T-helper 22 cell (primary cell): ENCODE data around the gene ISCU.
"Not testable (repeated sequence)": the region's sequence is repeated elsewhere in the genome, so short reads cannot be mapped to it uniquely, and the experiment has no call there.

Experiments
- DNase-seq: peaks from one replicate; pipeline ENCODE4 v3.0.0-alpha.2; 2020; ENCODE audit warnings: low read depth

The ISCU gene

GRCh38 chr12:108543652-108544051, 18.7 kb upstream of the ISCU start:
- no peak for DNase-seq

DNA sequence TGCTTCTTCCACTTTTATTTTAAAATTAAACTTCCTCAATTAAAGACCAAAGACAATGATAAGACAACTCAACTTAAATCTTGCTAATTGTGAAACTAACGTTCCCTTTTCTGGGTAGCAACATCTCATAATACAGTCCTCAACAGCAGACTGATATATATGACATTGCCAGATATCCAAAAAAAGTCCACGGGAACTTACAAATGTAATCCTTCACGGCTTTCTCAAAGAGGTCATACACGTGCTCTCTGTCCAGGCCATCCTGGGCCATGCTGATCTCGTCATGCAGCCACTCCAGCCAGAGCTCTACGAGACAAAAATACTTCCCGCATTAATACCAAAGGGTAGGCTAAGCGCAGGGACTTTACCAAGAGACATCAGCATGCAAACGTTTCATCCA, 14.7 kb upstream of the ISCU start:
- DNase-seq, result no peak

DNA sequence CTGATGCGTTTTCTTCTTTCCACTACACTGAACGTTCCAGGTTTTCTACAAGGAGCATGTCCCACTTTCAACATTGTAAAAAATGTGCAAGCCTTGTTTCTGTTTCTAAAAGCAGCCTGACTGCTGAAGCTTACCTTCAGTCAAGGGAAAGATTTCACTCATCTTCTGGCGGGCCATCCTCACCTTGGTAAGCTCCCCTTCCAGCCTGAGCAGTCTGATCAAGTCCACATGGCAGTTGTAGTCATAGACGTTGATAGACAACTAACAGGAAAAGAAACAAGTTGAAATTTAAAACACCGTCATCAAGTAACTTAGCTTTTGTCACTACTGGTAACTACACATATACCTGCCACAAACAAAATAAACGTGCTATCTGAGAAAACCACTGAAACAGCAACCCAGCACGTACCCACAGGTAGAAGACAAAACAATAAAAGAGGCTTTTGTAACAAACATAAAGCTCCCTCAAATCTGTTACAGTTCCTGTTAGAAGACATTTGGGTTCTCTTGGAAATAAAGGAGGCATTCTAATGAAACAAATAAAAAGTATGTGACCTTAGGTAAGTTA, 13.4 kb upstream of the ISCU start:
- DNase-seq, result no peak

DNA sequence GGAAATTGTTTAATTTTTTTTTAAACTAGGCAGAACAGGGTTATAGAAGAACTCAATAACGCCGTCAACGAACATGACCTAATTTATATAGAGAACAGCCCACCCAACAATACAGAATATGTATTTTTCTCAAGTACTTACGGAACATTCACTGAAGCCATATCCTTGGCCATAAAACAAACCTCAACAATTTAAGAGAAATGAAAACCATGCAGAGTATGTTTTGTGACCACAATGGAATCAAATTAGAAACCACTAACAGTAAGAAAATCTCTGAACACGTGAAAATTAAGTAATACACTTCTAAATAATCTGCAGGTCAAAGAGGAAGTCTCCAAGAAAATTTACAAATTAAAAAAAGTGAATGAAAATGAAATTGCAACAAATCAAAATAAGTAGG, 10.9 kb upstream of the ISCU start:
- no peak for DNase-seq

GRCh38 chr12:108553799-108554198, 8.6 kb upstream of the ISCU start:
- DNase-seq, result no peak

DNA sequence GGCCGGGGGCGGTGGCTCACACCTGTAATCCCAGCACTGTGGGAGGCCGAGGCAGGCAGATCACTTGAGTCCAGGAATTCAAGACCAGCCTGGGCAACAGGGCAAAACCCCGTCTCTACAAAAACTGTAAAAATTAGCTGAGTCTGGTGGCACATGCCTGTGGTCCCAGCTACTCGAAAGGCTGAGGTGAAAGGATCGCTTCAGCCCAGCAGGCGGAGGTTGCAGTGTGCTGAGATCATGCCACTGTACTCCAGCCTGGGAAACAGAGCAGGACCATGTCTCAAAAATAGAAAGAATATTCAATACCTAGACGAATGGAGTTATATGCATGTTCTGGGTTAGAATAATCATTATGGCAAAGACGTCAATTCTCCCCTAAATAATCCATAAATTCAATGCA, 7.0 kb upstream of the ISCU start:
- DNase-seq, result not testable (repeated sequence)

GRCh38 chr12:108559007-108559655, 3.3 kb upstream of the ISCU start:
- DNase-seq, result no peak

DNA sequence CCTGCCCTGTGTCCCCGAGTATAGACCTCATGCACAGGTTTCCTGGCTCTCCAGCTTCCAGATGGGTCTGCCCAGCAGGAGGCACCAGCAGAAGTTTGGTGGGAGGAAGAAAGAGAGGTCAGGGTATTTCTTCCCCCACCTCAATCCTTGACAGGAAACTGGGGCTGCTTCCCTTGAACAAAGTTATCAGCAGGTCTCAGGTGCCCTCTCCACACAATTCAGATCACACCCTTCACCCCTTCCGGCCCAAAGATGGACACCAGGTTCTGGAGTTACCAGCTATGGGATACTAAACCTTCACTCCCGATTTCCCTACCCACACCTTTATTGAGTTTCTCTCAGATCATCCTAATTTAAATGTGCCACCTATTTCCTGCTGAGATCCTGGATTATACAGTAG, 2.6 kb upstream of the ISCU start:
- no peak for DNase-seq

DNA sequence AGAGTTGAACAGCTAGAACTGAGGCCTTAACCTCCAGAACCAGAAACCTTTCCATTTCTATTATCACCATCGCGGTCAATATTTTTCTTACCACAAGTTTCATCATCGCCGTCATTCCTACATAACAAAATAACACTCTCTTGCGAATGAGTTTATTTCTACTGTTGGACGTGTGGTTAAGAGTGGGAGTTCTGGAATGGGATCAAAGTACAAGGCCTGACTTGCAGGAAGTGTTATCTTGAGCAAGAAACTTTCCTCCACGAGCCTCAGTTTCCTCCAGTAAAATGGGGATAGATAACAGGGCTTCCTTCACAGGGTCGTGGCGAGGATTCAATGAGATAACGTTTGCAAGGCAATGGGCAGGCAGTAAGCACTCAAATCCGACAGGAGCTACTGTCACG, 2.1 kb upstream of the ISCU start:
- DNase-seq, result no peak

DNA sequence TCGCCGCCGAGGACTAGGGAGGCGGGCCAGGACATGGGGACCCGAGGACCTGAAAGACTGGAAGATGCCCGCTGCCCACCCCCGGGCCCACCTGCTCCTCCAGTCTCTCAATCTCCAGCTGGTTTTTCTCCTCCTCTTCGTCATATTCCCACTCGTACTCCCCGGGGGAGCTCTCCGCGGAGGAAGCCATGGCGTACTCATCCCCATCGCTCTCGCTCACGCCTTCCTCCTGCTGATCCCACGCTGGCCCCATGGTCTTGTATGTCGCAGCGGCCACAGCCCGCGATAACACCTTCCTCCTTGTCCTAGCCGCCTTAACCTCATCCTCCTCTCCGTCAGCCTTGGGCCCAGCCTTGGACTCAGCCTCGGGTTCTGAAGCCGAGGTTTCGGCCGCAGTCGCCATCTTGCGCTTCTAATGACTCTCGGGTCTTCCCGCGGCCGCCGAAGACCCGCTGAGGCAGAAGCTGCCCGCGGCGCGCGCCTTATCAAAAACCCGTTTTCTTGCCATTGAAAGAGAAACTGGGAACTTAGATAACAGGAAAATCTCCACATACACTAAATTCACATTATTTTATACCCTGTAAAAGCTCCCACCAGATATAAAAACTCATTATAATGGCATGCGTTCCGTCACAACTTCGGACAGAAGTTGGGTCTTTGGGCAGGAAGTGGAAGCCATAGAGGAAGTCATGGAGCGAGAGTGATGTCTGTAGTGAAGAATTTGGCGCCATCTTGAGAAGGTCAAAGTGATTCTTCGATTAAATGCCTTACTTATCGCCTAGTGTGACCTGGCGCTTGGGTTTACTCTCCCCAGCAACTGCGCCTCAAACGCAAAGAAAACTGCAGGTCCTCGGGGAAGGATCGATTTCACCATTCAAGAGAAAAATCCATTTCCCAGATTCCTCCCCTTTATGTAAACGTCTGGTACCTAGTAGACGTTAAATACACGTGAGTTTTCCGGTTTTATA, 1.4 kb upstream of the ISCU start, which contains the start of gene SART3:
SART3 (minus strand) TSS at position 422 of the 968 bp plus-strand sequence; CDS start at position 403, 19 bp downstream.
- peak; percentile 59 for DNase-seq

- DNase-seq, result no peak
Measured at GRCh38 chr12:108561852-108562347, 496 bp upstream of the ISCU start.

- DNase-seq, result peak; percentile 74
Measured at GRCh38 chr12:108563136-108563803, 874 bp downstream of the ISCU start.

DNA sequence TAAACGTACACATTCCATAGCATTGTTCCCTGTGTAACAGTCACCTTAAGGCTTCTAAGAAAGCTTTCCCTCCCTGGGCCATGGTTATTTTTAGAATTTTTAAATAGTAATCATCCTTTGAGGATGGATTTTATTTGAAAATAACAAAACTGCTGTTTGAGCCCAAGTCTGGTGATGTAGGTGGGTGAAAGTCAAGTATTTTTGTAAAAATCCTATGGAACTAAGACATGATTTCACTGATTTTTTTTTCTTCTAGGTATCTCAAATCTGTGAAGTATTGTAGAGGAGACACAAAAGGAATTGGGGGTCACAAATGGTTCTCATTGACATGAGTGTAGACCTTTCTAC, 1.4 kb downstream of the ISCU start:
- no peak for DNase-seq

GRCh38 chr12:108564724-108565123, 2.3 kb downstream of the ISCU start:
- no peak for DNase-seq

GRCh38 chr12:108565146-108565545, 2.8 kb downstream of the ISCU start:
- DNase-seq, result no peak

DNA sequence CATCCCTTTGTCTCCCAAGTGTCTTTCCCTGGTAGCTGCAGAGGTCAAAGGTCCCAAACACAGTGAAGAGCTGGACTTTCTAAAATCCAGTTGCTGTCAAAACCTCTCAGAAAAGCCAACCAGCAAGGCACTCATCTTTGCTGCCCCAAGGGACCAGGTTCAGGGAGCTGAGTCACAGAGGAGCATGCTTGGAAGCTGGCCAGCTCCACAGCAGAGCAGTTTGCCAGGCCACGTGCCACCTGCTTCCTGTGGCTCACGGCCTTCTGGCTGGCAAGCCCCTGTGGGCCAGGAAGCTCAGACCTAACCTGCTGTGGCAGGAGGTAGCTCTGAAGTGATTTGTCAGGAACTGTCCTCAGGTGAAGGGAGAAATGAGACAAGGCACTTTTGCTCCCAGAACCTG, 3.6 kb downstream of the ISCU start:
- peak; percentile 66 for DNase-seq

GRCh38 chr12:108566452-108566851, 4.1 kb downstream of the ISCU start:
- DNase-seq, result no peak

- no peak for DNase-seq
Measured at GRCh38 chr12:108567406-108568337, 5.3 kb downstream of the ISCU start.

DNA sequence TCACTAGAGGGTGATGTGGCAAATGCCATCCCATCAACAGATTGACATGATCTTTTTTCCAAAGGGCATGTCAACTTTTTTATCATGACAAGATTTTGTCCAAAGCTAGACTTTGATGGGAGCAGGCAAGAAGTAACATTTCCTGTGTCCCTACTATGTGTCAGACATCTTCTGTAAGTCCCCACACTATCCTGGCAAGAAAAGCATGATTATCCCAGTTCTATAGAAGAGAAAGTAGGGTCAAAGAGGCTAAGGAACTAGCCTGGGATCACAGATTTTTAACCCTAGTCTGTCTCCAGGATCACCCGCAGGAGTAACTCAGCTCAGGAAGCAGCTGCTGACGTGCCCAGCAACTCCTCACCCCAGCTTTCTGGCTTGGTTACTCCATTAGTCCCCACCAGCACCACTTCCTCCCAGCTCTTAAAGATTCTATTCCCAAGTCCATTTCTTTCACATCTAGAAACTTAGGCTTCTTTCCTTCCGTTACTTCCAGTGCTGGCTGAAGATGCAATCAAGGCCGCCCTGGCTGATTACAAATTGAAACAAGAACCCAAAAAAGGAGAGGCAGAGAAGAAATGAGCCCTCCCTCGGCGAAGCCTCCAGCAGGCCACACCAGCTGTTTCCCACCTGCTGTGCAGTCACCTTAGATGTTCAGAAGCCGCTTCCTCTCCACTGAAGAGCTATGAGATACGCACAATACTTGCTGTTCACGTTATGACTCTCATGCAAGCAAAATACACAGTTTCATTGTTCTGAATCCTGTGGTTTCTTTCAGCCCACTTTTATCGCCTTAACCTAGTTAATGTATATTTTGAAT, 6.2 kb downstream of the ISCU start:
- DNase-seq, result peak; percentile 56
